ENCODE data around the gene INVS.
"Not testable (repeated sequence)": the region's sequence is repeated elsewhere in the genome, so short reads cannot be mapped to it uniquely, and the experiment has no call there.

INVS gene

GRCh38 chr9:100084734-100085133 is 14.3 kb upstream of the INVS start:
- DNase-seq (ENCODE audit: low read depth) = no peak
- no peak overlapping the region for H3K4me3 ChIP-seq (ENCODE audit: low read depth, low read length)
- TF ChIP-seq CTCF (IDR thresholded peaks at IDR 0.05; ENCODE audit: control insufficient read depth, extremely low read depth, insufficient read depth) = no peak

GRCh38 chr9:100086097-100086635 is 12.9 kb upstream of the INVS start:
- no peak for TF ChIP-seq CTCF (IDR thresholded peaks at IDR 0.05; ENCODE audit: control insufficient read depth, extremely low read depth, insufficient read depth)
- H3K4me3 ChIP-seq (ENCODE audit: low read depth, low read length) = no peak overlapping the region
- DNase-seq (ENCODE audit: low read depth) = no peak

- no peak for DNase-seq (ENCODE audit: low read depth)
- no peak overlapping the region for H3K4me3 ChIP-seq (ENCODE audit: low read depth, low read length)
- no peak for TF ChIP-seq CTCF (IDR thresholded peaks at IDR 0.05; ENCODE audit: control insufficient read depth, extremely low read depth, insufficient read depth)
Observed at GRCh38 chr9:100087218-100087617, 11.8 kb upstream of the INVS start.

GRCh38 chr9:100088202-100088601 is 10.8 kb upstream of the INVS start:
- no peak for TF ChIP-seq CTCF (IDR thresholded peaks at IDR 0.05; ENCODE audit: control insufficient read depth, extremely low read depth, insufficient read depth)
- DNase-seq (ENCODE audit: low read depth) = no peak
- H3K4me3 ChIP-seq (ENCODE audit: low read depth, low read length) = no peak overlapping the region

- TF ChIP-seq CTCF (IDR thresholded peaks at IDR 0.05; ENCODE audit: control insufficient read depth, extremely low read depth, insufficient read depth) = no peak
- DNase-seq (ENCODE audit: low read depth) = no peak
- no peak overlapping the region for H3K4me3 ChIP-seq (ENCODE audit: low read depth, low read length)
Observed at GRCh38 chr9:100090880-100091279, 8.2 kb upstream of the INVS start.

- no peak overlapping the region for H3K4me3 ChIP-seq (ENCODE audit: low read depth, low read length)
- no peak for TF ChIP-seq CTCF (IDR thresholded peaks at IDR 0.05; ENCODE audit: control insufficient read depth, extremely low read depth, insufficient read depth)
- DNase-seq (ENCODE audit: low read depth) = no peak
Observed at GRCh38 chr9:100091650-100092049, 7.4 kb upstream of the INVS start.

- TF ChIP-seq CTCF (IDR thresholded peaks at IDR 0.05; ENCODE audit: control insufficient read depth, extremely low read depth, insufficient read depth) = no peak
- no peak overlapping the region for H3K4me3 ChIP-seq (ENCODE audit: low read depth, low read length)
- DNase-seq (ENCODE audit: low read depth) = no peak
Observed at GRCh38 chr9:100092066-100092465, 7.0 kb upstream of the INVS start.

GRCh38 chr9:100094411-100094810 is 4.6 kb upstream of the INVS start:
- DNase-seq (ENCODE audit: low read depth); H3K4me3 ChIP-seq (ENCODE audit: low read depth, low read length): not testable (repeated sequence)

All from LNCaP clone FGC (cell line).